ENCODE results near the gene SF1.

DNA sequence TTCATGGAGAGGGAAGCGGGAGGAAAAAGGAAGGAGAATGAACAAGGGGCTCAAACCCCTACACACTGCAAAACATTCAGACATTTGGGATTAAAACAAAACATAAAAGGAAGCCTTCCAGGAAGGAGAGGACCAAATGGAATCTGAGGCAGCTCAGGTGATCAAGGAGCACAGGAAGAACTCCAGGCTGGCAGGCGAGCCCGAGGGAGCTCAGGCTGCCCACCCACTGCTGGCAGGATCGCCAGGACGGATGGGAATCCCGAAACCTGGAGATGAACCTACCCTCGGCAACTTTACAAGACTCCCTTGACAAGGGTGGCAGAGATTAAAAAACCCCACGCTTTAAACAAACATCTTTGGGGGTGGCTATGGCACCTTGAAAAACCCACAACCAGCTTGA, 13.6 kb downstream of the SF1 start:
- TF ChIP-seq POLR2A (IDR thresholded peaks at IDR 0.05) (no peak), POLR2AphosphoS5 (IDR thresholded peaks at IDR 0.05; ENCODE audit: insufficient read depth in 1 of 2, low read depth in 1 of 2) (no peak)
- TF ChIP-seq, protein P1, sequence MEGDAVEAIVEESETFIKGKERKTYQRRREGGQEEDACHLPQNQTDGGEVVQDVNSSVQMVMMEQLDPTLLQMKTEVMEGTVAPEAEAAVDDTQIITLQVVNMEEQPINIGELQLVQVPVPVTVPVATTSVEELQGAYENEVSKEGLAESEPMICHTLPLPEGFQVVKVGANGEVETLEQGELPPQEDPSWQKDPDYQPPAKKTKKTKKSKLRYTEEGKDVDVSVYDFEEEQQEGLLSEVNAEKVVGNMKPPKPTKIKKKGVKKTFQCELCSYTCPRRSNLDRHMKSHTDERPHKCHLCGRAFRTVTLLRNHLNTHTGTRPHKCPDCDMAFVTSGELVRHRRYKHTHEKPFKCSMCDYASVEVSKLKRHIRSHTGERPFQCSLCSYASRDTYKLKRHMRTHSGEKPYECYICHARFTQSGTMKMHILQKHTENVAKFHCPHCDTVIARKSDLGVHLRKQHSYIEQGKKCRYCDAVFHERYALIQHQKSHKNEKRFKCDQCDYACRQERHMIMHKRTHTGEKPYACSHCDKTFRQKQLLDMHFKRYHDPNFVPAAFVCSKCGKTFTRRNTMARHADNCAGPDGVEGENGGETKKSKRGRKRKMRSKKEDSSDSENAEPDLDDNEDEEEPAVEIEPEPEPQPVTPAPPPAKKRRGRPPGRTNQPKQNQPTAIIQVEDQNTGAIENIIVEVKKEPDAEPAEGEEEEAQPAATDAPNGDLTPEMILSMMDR (IDR thresholded peaks at IDR 0.05), result no peak

Data from vagina (tissue), 2 donors.